GM19468 (cell line): ENCODE data around the gene TMPO.
A peak's percentile ranks its signal among the peaks of the same experiment; 100 is the strongest.
"Not testable (repeated sequence)": the region's sequence is repeated elsewhere in the genome, so short reads cannot be mapped to it uniquely, and the experiment has no call there.

Experiments
- ATAC-seq: cut with Tn5 transposase; IDR thresholded peaks from one replicate; pipeline ENCODE4 v1.9.1; 2021; ENCODE audit warnings: mild to moderate bottlenecking, moderate library complexity, moderate number of reproducible peaks; ENCODE audit not compliant: unreplicated experiment; ENCODE audit errors: extremely low read depth

The TMPO gene, protein sequence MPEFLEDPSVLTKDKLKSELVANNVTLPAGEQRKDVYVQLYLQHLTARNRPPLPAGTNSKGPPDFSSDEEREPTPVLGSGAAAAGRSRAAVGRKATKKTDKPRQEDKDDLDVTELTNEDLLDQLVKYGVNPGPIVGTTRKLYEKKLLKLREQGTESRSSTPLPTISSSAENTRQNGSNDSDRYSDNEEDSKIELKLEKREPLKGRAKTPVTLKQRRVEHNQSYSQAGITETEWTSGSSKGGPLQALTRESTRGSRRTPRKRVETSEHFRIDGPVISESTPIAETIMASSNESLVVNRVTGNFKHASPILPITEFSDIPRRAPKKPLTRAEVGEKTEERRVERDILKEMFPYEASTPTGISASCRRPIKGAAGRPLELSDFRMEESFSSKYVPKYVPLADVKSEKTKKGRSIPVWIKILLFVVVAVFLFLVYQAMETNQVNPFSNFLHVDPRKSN

DNA sequence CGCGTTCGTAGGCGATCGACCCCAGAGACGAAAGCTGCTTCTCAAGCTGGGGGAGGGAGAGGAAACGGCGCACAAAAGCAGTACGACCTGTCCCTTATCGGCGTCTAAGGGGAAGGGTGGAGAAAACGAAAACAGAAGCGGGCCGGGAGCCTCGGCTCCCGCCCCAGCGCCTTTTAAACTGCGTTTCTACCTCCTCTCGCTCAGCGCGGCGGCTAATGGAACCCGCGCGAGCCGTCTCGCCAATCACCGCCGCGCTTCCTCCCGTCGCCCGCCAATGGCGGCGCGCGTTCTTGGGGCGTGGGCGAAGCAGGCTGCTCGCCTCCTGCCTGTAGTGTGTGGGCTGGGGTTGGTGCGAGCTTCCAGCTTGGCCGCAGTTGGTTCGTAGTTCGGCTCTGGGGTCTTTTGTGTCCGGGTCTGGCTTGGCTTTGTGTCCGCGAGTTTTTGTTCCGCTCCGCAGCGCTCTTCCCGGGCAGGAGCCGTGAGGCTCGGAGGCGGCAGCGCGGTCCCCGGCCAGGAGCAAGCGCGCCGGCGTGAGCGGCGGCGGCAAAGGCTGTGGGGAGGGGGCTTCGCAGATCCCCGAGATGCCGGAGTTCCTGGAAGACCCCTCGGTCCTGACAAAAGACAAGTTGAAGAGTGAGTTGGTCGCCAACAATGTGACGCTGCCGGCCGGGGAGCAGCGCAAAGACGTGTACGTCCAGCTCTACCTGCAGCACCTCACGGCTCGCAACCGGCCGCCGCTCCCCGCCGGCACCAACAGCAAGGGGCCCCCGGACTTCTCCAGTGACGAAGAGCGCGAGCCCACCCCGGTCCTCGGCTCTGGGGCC is at the start of gene TMPO:
Gene TMPO (plus strand): TSS at position 304 of the 824 bp plus-strand sequence. CDS start 278 bp downstream, at position 582.
- ATAC-seq = peak; percentile 83

DNA sequence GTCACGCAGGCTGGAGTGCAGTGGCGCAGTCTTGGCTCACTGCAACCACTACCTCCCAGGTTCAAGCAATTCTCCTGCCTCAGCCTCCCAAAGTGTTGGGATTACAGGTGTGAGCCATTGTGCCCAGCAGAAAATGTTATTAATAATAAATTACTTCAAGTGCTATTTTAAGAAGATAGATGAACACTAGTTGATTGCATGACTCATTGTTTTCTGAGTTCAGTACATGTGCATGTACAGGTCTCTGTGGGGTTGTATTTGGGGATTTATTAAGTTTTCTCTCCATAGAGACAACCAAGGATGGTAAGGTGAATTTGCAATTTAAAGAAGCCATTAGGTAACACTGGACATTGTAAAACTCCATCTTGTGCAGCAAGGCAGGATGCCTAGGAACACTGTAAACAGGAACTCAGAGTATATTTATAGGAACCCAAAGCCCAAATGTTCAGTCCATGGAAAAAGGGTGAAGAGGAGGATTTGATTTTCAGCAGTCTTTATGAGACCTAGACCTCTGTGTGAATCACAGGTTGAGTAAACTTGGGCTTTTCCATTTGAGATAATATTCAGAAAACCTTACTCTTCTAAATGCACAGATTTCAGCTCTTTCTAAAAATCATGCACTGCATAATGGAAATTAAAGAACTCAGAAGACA is 49.3 kb upstream of the TMPO start:
- no peak for ATAC-seq

DNA sequence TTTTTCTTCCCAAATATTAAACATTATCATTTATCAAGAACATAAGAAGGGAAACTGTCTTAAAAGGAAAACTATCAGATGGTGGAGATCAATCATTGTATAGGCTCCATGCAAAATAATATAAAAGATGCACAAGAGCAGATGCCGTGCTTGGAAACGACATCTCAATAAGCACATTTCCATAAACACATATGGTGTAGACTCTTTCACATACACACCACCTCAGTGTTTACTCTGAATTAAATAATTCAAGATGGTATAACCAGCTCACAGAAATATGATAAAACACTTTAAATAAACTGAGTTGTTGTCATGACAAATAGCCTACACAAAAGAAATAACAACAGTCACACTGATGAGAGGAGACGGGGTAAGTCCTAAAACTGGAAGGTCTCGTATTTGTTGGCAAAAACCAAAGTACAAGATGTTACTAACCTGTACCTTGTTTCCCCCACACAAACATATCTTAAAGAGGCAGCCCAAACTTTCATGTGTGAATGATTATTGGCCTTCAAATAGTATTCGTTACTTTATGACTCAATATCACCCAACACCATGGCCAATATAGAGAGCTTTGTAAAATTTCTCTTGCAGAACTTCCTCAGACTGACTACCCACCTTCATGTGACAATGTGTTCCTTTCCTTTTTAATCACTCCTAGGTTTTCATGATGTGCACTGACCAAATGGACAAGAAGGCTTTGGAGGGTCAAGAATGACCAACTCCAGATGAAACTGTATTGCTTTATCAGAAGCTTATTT is 48.6 kb upstream of the TMPO start:
- no peak for ATAC-seq

DNA sequence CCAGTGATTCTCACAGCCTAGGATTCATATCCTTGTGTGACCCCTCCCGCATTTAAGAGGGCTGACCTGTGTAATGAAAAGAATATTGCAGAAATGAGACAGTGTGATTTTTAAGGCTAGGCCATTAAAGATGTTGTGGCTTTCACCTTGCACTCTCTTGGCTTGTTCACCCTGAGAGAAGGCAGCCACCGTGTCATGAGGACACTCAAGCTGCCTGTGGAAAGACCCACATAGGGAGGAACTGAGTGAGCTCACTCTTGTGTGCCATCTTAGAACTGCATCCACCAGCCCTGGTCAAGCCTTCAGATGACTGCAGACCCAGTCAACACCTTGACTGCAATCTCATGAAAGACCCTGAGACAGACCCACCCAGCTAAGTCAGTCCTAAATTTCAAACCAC is 46.3 kb upstream of the TMPO start:
- ATAC-seq = no peak

DNA sequence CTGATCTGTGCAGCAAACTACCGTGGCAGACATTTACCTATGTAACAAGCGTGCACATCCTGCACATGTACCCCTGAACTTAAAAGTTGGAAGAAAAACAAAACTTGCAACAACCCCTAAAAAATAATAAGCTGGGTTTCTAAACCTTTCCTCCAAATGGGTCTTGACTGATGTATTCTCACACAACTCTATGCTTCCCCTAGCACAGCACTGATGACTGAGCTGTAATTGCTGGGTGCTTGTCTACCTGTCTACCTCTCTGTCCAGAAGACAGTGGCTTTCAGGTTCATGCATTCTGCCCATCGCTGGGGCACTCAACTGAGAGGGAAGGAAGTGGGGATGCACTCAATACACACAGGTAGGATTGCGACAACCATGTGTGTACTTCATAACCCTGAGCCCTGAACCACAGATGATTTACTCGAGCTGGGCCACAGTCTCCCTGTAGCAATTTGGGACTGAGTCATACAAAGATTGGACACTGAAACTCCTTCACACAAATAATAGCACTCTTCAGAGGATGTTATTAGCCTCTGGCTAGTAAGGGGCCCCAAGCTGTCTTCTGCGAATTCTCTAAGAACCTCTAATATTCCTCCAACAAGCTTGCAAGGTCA is 44.8 kb upstream of the TMPO start:
- peak; percentile 37 for ATAC-seq

DNA sequence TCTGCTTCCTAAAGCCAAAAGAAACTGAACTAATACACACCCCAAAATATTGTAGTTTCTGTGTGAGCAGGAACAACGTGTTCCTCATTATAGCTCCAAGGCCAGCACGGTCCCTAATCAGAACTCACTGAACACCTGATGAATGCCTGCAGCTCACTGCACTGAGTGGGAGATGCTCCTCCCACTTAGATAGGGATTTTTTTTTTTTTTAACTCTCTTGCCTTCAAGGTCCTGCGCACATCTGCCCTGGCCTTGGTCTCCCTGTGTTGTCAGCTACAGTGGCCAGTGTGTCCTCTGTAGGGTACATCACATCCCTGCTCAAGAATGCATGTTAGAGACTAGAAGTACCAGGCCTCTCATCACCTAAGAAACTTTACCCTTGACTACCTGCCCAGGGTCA is 44.3 kb upstream of the TMPO start:
- no peak for ATAC-seq

DNA sequence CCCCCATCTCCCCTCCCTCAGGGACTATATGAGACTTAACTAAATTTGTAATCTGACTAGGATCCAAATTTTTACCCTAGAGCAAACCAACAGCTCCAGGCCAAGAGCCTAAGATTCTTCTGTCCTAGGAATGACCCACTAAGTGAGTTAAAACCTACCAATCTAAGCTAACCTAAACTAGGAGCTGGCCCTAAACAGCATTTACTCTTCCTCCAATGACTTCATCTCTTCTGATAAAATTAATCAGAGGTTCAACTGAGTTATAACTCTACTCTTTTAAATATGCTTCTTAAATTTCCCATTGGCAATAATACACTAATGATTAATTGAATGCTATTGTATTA is 39.9 kb upstream of the TMPO start:
- ATAC-seq = no peak

DNA sequence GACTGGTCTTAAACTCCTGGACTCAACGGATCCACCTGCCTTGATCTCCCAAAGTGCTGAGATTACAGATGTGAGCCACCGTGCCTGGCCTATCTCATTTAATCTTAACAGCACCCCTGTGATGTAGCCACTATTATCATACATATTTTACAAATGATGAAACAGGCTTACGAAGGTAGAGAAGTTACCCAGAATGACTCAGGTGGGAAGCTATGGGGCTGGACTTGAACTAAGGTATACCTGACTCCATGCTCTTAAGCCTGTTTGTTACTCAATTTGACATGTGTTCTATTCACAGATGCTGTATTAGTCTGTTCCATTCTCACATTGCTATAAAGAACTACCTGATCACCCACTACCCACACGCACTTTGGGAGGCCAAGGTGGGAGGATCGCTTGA is 36.8 kb upstream of the TMPO start:
- no peak for ATAC-seq

DNA sequence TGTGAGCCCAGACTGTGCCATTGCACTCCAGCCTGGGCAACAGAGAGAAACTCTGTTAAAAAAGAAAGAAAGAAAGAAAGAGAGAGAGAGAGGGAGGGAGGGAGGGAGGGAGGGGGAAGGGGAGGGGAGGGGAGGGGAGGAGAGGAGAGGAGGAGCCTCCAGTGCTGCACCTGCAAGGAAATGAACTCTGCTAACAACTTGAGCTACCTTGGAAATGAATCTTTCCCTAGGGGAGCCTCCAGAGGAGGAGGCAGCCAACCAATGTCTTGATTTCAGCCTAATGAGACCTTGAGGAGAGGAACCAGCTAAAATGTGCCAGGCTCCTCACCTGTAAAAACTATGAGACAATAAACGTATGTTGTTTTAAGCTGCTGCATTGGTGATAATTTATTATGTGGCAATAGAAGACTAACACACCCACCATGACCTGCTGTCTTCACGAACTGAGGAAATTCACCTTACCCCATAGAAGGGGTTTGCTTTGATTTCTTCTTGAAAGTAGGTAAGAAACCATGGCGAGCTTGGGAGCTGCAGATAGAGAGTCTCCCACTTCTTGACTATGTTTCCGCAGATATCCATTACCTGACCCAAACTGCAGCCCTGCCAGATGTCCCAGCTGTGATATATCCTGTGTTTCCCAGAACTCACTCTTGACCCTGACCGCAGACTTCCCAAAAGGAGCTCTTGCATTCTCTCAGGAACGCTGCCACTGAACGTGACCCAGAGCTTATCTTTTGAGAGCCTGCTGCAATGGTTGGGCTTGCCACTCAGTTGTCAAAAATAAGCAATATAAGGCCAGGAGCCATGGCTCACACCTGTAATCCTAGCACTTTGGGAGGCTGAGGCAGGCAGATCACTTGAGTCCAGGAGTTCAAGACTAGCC is 31.5 kb upstream of the TMPO start:
- ATAC-seq = no peak

DNA sequence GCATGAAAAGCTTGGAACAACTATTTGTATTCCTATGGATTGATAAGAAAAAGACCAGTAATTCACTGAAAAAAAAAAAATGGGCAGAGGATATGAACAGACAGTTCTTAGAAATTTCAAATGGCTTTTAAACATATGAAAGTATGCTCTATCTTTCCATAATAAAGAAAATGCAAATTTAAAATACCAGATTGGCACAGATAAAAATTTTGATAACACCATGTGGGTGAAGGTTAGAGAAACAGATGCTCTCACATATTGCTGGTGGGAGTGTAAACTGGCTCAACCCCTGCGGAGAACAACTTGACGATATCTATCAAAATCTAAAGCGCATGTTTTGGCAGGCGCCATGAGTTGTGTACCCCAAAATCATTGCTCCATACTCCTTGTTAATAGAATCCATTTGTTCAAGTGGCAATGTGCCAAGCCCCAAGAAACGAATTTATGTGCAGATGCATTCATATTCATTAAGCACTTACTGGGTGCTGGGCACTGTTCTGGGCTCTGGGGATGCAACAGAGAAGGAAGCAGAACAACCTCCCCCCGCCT is 29.5 kb upstream of the TMPO start:
- ATAC-seq = no peak

DNA sequence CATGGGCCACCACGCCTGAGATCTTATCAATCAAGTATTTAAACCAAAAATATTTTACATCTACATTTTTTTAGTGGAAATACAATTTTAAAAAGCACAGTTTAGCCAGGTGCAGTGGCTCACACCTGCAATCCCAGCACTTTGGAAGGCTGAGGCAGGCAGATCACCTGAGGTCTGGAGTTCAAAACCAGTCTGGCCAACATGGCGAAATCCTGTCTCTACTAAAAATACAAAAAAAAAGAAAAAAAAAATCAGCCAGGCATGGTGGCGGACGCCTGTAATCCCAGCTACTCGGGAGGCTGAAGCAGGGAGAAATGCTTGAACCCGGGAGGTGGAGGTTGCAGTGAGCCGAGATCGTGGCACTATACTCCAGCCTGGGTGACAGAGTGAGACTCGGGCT is 27.0 kb upstream of the TMPO start:
- not testable (repeated sequence) for ATAC-seq

DNA sequence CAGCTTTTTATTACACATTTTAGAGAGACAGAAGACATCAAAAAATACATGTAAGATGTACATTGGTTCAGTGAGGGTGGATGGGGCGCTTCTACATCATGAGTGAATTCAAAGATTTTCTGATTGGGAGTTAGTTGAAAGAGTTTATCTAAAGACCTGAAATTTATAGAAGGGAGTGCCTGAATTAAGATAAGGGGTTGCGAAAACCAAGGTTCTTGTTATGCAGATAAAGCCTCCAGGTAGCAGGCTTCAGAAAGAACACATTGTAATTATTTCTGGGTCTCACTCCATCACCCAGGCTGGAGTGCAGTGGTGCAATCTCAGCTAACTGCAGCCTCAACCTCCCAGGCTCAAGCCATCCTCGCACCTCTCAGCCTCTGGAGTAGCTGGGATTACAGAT is 26.2 kb upstream of the TMPO start:
- no peak for ATAC-seq

DNA sequence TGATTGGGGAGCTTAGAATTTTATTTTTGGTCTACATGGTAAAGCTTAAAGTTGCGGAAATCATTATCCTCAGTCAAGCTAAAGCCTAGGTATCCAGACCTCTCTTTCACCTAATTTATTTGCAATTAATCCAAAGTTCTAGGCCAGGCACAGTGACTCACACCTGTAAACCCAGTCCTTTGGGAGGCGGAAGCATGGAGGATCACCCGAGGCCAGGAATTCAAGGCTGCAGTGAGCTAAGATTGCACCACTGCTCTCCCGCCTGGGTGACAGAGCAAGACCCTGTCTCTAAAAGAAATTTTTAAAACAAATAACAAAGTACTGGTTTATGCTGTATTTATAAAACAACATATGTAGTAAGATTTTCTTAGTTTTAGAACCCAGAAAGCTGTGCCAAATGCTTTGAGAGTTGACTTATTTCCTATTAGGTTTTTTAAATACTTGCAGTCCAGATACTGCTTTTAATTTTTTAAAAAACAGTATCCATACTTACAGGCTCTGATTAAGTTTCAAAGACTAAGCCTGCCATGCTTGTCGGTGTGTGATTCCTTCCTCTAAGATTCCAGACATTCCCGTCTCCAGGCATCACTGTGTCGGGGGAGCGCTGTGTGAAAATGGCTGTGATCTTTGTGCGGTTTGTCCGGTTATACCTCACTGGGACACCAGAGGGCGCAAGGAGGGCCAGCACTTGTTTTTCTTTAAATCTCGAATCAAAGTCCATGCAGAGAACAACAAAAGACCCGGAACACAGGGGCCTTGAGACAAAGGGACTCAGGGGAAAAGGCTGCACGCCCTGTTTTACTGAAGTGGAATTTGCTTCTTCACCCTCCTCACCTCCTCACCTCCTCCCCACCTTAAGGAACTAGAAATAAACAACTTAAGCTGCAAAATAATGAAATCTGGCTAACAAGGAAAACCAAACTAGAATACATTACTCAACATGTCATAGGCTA is 24.6 kb upstream of the TMPO start:
- ATAC-seq = peak; percentile 72

DNA sequence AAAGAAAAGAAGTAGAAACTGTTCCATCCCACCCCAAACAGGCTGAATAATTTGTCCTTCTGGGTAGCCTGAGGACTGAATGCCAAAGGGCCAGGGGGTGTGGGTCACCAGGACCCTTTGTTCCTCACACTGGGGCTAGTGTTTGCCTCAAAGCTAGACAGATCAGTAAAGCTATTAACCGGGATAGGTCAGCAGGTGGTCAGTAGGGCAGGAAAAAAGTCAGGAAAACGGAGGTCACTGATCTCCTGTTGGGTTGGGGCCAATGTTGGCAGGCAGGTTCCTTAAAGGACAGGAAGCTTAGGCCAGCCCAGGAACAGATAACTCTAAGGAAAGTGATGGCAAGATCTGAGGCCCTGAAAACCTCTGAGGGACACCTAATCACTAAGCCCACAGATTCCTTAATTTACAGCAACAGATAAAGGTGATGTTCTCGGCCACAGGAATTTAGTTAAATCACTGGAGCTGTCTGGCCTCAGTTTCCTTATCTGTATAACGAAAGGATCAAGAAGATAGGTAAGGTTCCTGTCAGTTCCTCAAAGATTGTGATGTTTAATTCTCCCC is 22.7 kb upstream of the TMPO start:
- no peak for ATAC-seq

DNA sequence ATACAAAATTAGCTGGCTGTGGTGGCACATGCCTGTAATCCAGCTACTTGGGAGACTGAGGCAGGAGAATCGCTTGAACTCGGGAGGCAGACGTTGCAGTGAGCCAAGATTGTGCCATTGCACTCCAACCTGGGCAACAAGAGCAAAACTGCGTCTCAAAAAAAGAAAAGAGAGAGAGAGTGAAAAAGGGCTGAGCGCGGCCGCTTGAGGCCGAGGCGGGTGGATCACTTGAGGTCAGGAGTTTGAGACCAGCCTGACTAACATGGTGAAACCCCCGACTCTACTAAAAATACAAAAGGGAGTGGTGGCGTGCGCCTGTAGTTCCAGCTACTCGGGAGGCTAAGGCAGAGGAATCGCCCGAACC is 14.1 kb upstream of the TMPO start:
- not testable (repeated sequence) for ATAC-seq

DNA sequence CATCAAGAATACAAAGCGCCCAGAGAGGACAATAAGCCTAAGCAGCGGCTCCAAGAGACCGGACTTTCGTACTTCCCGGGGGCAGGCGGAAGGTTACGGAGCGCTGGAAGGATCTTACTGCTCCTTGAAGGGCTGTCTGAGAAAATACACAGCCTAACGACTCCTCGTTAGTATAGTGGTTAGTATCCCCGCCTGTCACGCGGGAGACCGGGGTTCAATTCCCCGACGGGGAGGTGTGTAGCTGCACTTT is 12.1 kb upstream of the TMPO start:
- ATAC-seq = peak; percentile 72

DNA sequence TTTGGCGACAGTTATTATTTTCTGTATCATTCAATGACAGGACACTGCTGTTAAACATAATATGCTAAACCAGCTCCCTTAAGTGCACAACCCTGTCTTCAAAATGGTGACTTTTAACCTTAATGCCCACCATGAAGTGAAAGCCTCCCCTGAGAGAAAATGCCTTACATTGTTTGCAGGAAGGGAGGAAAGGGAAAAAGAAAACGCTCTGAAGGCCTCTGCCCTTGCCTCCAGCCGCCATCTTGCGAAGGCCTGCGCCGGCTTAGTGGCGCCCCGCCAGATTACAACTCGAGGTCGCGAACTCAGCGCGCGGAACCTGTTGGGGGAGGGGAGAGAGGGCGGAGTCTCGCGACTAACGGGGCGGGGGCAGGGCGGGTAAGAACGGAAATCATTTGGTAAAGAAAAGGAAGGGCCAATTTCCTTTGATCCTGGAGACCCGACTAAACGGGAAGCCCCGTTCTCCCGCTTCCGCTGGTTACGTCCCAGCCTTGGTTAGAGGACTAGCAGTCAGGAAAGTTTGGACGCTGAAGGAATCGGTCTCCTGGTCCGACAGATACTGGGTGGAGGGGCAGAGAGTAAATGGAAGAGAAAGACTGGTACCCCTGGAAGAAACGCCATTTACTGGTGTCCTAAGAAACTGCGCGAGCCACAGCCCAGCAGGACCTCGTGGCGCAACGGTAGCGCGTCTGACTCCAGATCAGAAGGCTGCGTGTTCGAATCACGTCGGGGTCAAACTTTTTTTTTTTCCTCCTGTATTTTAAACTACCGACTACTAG is 11.6 kb upstream of the TMPO start:
- peak; percentile 40 for ATAC-seq
